ENCODE data around the gene STRN3.

Gene STRN3

DNA sequence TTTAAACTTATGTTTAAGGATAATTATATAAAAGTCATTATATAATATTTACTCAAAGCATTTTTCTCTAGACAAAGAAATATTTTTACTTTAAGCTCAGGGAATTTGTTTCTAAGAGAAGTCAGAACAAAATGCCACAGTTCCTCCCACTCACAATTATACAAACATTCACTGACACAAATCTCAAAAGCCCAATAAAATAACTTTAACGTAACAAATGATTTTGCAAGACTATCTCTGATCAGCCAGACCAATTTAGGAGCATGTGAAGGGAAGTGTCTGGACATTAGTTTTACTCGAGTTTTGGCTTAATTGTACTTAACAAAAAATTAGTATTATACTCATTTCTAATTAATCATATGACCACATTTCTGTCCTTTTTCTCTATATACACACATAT, 110.6 kb downstream of the STRN3 start:
- Histone ChIP-seq H4K91ac (ENCODE audit: low read depth, low read length, poor library complexity) (no peak overlapping the region), H3K4me1 (ENCODE audit: control insufficient read depth in 2 of 2, insufficient read depth in 1 of 2, low read depth in 1 of 2, low read length in 2 of 2) (no peaks in the 10 kb centered on the region), H2BK120ac (ENCODE audit: low read depth, low read length) (no peak overlapping the region), H3K14ac (ENCODE audit: low read length) (no peak overlapping the region), H3K18ac (ENCODE audit: low read length) (no peak overlapping the region), H2BK15ac (ENCODE audit: low read length) (no peak overlapping the region), H3K27me3 (ENCODE audit: control insufficient read depth in 3 of 3, insufficient read depth in 3 of 3, low read depth in 1 of 3, low read length in 3 of 3) (no peaks in the 10 kb centered on the region), H3K4me3 (ENCODE audit: low read length in 2 of 2) (no peak overlapping the region), H3K4ac (ENCODE audit: low read length) (no peak overlapping the region), H2BK5ac (ENCODE audit: low read length) (no peak overlapping the region), H3K23ac (ENCODE audit: low read depth, low read length, poor library complexity) (no peak overlapping the region), H3K4me2 (ENCODE audit: insufficient read depth, low read length, poor library complexity, severe bottlenecking) (no peak overlapping the region), H4K8ac (ENCODE audit: low read depth, low read length) (no peak overlapping the region), H3K36me3 (replicated peaks in 1 of 2; ENCODE audit: control insufficient read depth in 2 of 2, insufficient read depth in 2 of 2, low read length in 2 of 2) (peaks cover 4 to 37% of the 10 kb centered on the region in 2 donors), H2BK12ac (ENCODE audit: low read length) (no peak overlapping the region), H3K9ac (ENCODE audit: low read depth, low read length, poor library complexity) (no peak overlapping the region), H3K9me3 (replicated peaks in 1 of 2; ENCODE audit: control insufficient read depth in 2 of 2, insufficient read depth in 1 of 2, low read depth in 1 of 2, low read length in 2 of 2) (no peaks in the 10 kb centered on the region), H3K27ac (replicated peaks; ENCODE audit: low read length) (no peak overlapping the region), H2AFZ (ENCODE audit: low read length) (no peak overlapping the region), H2AK5ac (ENCODE audit: low read depth, low read length) (no peak overlapping the region), H3K79me1 (ENCODE audit: low read depth, low read length) (no peaks in the 10 kb centered on the region)
- no peak for DNase-seq (ENCODE audit: low spot score)
- no CpG with 5 or more reads among the region's 2 CpGs for WGBS, 2 donors (ENCODE audit: extremely low coverage in 2 of 2, insufficient read length in 2 of 2, insufficient replicate concordance in 1 of 2)

DNA sequence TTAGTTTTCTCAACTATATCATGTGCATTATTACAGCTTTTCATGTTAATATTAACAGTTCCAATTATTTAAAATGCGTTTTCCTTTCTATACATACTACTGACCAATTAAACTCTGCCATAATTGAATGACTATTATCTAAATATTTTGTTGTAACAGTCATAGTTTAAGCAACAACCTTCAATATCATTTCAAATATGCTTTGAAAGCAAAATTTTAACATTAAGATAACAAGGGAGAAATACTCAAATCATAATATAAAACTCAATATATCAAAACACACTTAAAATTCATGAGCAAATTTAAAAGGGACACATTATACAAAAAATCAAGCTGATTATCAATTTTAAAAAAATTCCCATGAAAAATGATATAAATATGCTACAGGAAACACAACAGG, 111.4 kb downstream of the STRN3 start:
- no peak for DNase-seq (ENCODE audit: low spot score)
- H3K4me3 ChIP-seq (ENCODE audit: low read length in 2 of 2) = no peak overlapping the region
- no peak overlapping the region for H2BK15ac ChIP-seq (ENCODE audit: low read length)
- no peak overlapping the region for H3K4ac ChIP-seq (ENCODE audit: low read length)
- H2BK12ac ChIP-seq (ENCODE audit: low read length) = no peak overlapping the region
- no peaks in the 10 kb centered on the region for H3K27me3 ChIP-seq (ENCODE audit: control insufficient read depth in 3 of 3, insufficient read depth in 3 of 3, low read depth in 1 of 3, low read length in 3 of 3)
- H3K36me3 ChIP-seq (replicated peaks in 1 of 2; ENCODE audit: control insufficient read depth in 2 of 2, insufficient read depth in 2 of 2, low read length in 2 of 2) = peaks cover 4 to 45% of the 10 kb centered on the region in 2 donors
- H3K18ac ChIP-seq (ENCODE audit: low read length) = no peak overlapping the region
- no peak overlapping the region for H4K91ac ChIP-seq (ENCODE audit: low read depth, low read length, poor library complexity)
- H2AFZ ChIP-seq (ENCODE audit: low read length) = no peak overlapping the region
- no peak overlapping the region for H3K9ac ChIP-seq (ENCODE audit: low read depth, low read length, poor library complexity)
- H3K4me1 ChIP-seq (ENCODE audit: control insufficient read depth in 2 of 2, insufficient read depth in 1 of 2, low read depth in 1 of 2, low read length in 2 of 2) = no peaks in the 10 kb centered on the region
- no peak overlapping the region for H4K8ac ChIP-seq (ENCODE audit: low read depth, low read length)
- H2BK5ac ChIP-seq (ENCODE audit: low read length) = no peak overlapping the region
- H3K14ac ChIP-seq (ENCODE audit: low read length) = no peak overlapping the region
- no peak overlapping the region for H2AK5ac ChIP-seq (ENCODE audit: low read depth, low read length)
- H3K23ac ChIP-seq (ENCODE audit: low read depth, low read length, poor library complexity) = no peak overlapping the region
- WGBS, 2 donors (ENCODE audit: extremely low coverage in 2 of 2, insufficient read length in 2 of 2, insufficient replicate concordance in 1 of 2) = no CpG with 5 or more reads among the region's 1 CpG
- H3K9me3 ChIP-seq (replicated peaks in 1 of 2; ENCODE audit: control insufficient read depth in 2 of 2, insufficient read depth in 1 of 2, low read depth in 1 of 2, low read length in 2 of 2) = no peaks in the 10 kb centered on the region
- H3K27ac ChIP-seq (replicated peaks; ENCODE audit: low read length) = no peak overlapping the region
- no peak overlapping the region for H2BK120ac ChIP-seq (ENCODE audit: low read depth, low read length)
- H3K79me1 ChIP-seq (ENCODE audit: low read depth, low read length) = no peaks in the 10 kb centered on the region
- no peak overlapping the region for H3K4me2 ChIP-seq (ENCODE audit: insufficient read depth, low read length, poor library complexity, severe bottlenecking)

- no peak overlapping the region for H3K4me2 ChIP-seq (ENCODE audit: insufficient read depth, low read length, poor library complexity, severe bottlenecking)
- H3K23ac ChIP-seq (ENCODE audit: low read depth, low read length, poor library complexity) = no peak overlapping the region
- no peaks in the 10 kb centered on the region for H3K79me1 ChIP-seq (ENCODE audit: low read depth, low read length)
- no peak overlapping the region for H2BK12ac ChIP-seq (ENCODE audit: low read length)
- no peak overlapping the region for H2BK15ac ChIP-seq (ENCODE audit: low read length)
- no peak overlapping the region for H3K27ac ChIP-seq (replicated peaks; ENCODE audit: low read length)
- no peak overlapping the region for H3K4me3 ChIP-seq (ENCODE audit: low read length in 2 of 2)
- H4K91ac ChIP-seq (ENCODE audit: low read depth, low read length, poor library complexity) = no peak overlapping the region
- no peaks in the 10 kb centered on the region for H3K4me1 ChIP-seq (ENCODE audit: control insufficient read depth in 2 of 2, insufficient read depth in 1 of 2, low read depth in 1 of 2, low read length in 2 of 2)
- no peak overlapping the region for H2BK5ac ChIP-seq (ENCODE audit: low read length)
- H3K4ac ChIP-seq (ENCODE audit: low read length) = no peak overlapping the region
- no peak overlapping the region for H3K14ac ChIP-seq (ENCODE audit: low read length)
- no peak for DNase-seq (ENCODE audit: low spot score)
- H3K18ac ChIP-seq (ENCODE audit: low read length) = no peak overlapping the region
- H2BK120ac ChIP-seq (ENCODE audit: low read depth, low read length) = no peak overlapping the region
- no peak overlapping the region for H2AFZ ChIP-seq (ENCODE audit: low read length)
- no peak overlapping the region for H4K8ac ChIP-seq (ENCODE audit: low read depth, low read length)
- no peaks in the 10 kb centered on the region for H3K9me3 ChIP-seq (replicated peaks in 1 of 2; ENCODE audit: control insufficient read depth in 2 of 2, insufficient read depth in 1 of 2, low read depth in 1 of 2, low read length in 2 of 2)
- peaks cover 9 to 75% of the 10 kb centered on the region in 2 donors for H3K36me3 ChIP-seq (replicated peaks in 1 of 2; ENCODE audit: control insufficient read depth in 2 of 2, insufficient read depth in 2 of 2, low read length in 2 of 2)
- H2AK5ac ChIP-seq (ENCODE audit: low read depth, low read length) = no peak overlapping the region
- H3K27me3 ChIP-seq (ENCODE audit: control insufficient read depth in 3 of 3, insufficient read depth in 3 of 3, low read depth in 1 of 3, low read length in 3 of 3) = no peaks in the 10 kb centered on the region
- no CpG with 5 or more reads among the region's 2 CpGs for WGBS, 2 donors (ENCODE audit: extremely low coverage in 2 of 2, insufficient read length in 2 of 2, insufficient replicate concordance in 1 of 2)
- no peak overlapping the region for H3K9ac ChIP-seq (ENCODE audit: low read depth, low read length, poor library complexity)
These were observed 117.4 kb downstream of the STRN3 start for GRCh38 chr14:30908826-30909225.

GRCh38 chr14:30907659-30908057, 118.5 kb downstream of the STRN3 start:
- no peak for DNase-seq (ENCODE audit: low spot score)

More at GRCh38 chr14:30907659-30908057, 118.5 kb downstream of the STRN3 start:
- no peak overlapping the region for H3K9ac ChIP-seq (ENCODE audit: low read depth, low read length, poor library complexity)
- H3K27me3 ChIP-seq (ENCODE audit: control insufficient read depth in 3 of 3, insufficient read depth in 3 of 3, low read depth in 1 of 3, low read length in 3 of 3) = no peaks in the 10 kb centered on the region
- H3K14ac ChIP-seq (ENCODE audit: low read length) = no peak overlapping the region
- H3K4me1 ChIP-seq (ENCODE audit: control insufficient read depth in 2 of 2, insufficient read depth in 1 of 2, low read depth in 1 of 2, low read length in 2 of 2) = no peaks in the 10 kb centered on the region
- H3K23ac ChIP-seq (ENCODE audit: low read depth, low read length, poor library complexity) = no peak overlapping the region
- H3K79me1 ChIP-seq (ENCODE audit: low read depth, low read length) = no peaks in the 10 kb centered on the region
- no peak overlapping the region for H2BK120ac ChIP-seq (ENCODE audit: low read depth, low read length)
- no peaks in the 10 kb centered on the region for H3K9me3 ChIP-seq (replicated peaks in 1 of 2; ENCODE audit: control insufficient read depth in 2 of 2, insufficient read depth in 1 of 2, low read depth in 1 of 2, low read length in 2 of 2)
- H3K4ac ChIP-seq (ENCODE audit: low read length) = no peak overlapping the region
- no peak overlapping the region for H2AFZ ChIP-seq (ENCODE audit: low read length)
- H4K91ac ChIP-seq (ENCODE audit: low read depth, low read length, poor library complexity) = no peak overlapping the region
- H2BK15ac ChIP-seq (ENCODE audit: low read length) = no peak overlapping the region
- no CpG with 5 or more reads among the region's 1 CpG for WGBS, 2 donors (ENCODE audit: extremely low coverage in 2 of 2, insufficient read length in 2 of 2, insufficient replicate concordance in 1 of 2)
- H2BK5ac ChIP-seq (ENCODE audit: low read length) = no peak overlapping the region
- H3K4me2 ChIP-seq (ENCODE audit: insufficient read depth, low read length, poor library complexity, severe bottlenecking) = no peak overlapping the region
- H2AK5ac ChIP-seq (ENCODE audit: low read depth, low read length) = no peak overlapping the region
- H3K4me3 ChIP-seq (ENCODE audit: low read length in 2 of 2) = no peak overlapping the region
- H3K27ac ChIP-seq (replicated peaks; ENCODE audit: low read length) = no peak overlapping the region
- no peak overlapping the region for H4K8ac ChIP-seq (ENCODE audit: low read depth, low read length)
- H2BK12ac ChIP-seq (ENCODE audit: low read length) = no peak overlapping the region
- H3K18ac ChIP-seq (ENCODE audit: low read length) = no peak overlapping the region
- peaks cover 9 to 86% of the 10 kb centered on the region in 2 donors for H3K36me3 ChIP-seq (replicated peaks in 1 of 2; ENCODE audit: control insufficient read depth in 2 of 2, insufficient read depth in 2 of 2, low read length in 2 of 2)

All from neuronal stem cell (in vitro differentiated cells).